Peyer's patch (tissue), 4 donors: Measurements from ENCODE around the gene NKX2-8. TPM values are rescaled to one million over a fixed set of nuclear protein-coding genes. Genes with fewer than 3 reads are reported as not detected.

Experiments
- DNase-seq, 3 donors: peaks; one replicate each; pipeline ENCODE4 v3.0.0-alpha.2; 2017 to 2019
- H3K27ac ChIP-seq, 4 donors: fragments of 200-600 bp; sonication (generic); one replicate each; pipeline ENCODE4 v1.5.1; 2016 to 2019
- H3K27me3 ChIP-seq, 2 donors: fragments of 200-600 bp; sonication (generic); one replicate each; pipeline ENCODE4 v1.5.1; 2019
- H3K36me3 ChIP-seq, 3 donors: fragments of 200-600 bp; sonication (generic); one replicate each; pipeline ENCODE4 v1.5.1; 2016 to 2019
- H3K4me1 ChIP-seq, 4 donors: fragments of 200-600 bp; sonication (generic); one replicate each; pipeline ENCODE4 v1.5.1; 2016 to 2019
- H3K4me3 ChIP-seq, 4 donors: fragments of 200-600 bp; sonication (generic); 1 replicate in 3 of 4; 2 replicates in 1 of 4; pipeline ENCODE4 v1.5.1; 2016 to 2019; ENCODE audit warnings: mild to moderate bottlenecking in 1 of 4
- H3K9me3 ChIP-seq, 4 donors: fragments of 200-600 bp; sonication (generic); one replicate each; pipeline ENCODE4 v1.5.1; 2016 to 2019; ENCODE audit warnings: mild to moderate bottlenecking in 1 of 4
- POLR2A ChIP-seq, 2 donors: fragments of 450-650 bp; IDR thresholded peaks; one replicate each; pipeline ENCODE4 v1.5.1; 2017; ENCODE audit warnings: antibody characterized with exemption in 2 of 2, mild to moderate bottlenecking in 2 of 2, moderate library complexity in 2 of 2
- total RNA-seq, 4 donors: library from RNA; depleted of rRNA; stranded (reverse); fragments of >200 nt; gene quantifications; one replicate each; pipeline ENCODE4 v1.1.0, GENCODE V29; 2016
- TF ChIP-seq, protein P1 (sequence below), 6 experiments: fragments of 450-650 bp in 4 of 6; fragments of 200-600 bp in 2 of 6; sonication (generic) in 1 of 6; IDR thresholded peaks; one replicate each; pipeline ENCODE4 v1.5.1; 2017 to 2019; ENCODE audit warnings: antibody characterized with exemption in 6 of 6, mild to moderate bottlenecking in 3 of 6, moderate library complexity in 1 of 6

The NKX2-8 gene
- total RNA-seq, 4 donors from 2014 or later: not detected

DNA sequence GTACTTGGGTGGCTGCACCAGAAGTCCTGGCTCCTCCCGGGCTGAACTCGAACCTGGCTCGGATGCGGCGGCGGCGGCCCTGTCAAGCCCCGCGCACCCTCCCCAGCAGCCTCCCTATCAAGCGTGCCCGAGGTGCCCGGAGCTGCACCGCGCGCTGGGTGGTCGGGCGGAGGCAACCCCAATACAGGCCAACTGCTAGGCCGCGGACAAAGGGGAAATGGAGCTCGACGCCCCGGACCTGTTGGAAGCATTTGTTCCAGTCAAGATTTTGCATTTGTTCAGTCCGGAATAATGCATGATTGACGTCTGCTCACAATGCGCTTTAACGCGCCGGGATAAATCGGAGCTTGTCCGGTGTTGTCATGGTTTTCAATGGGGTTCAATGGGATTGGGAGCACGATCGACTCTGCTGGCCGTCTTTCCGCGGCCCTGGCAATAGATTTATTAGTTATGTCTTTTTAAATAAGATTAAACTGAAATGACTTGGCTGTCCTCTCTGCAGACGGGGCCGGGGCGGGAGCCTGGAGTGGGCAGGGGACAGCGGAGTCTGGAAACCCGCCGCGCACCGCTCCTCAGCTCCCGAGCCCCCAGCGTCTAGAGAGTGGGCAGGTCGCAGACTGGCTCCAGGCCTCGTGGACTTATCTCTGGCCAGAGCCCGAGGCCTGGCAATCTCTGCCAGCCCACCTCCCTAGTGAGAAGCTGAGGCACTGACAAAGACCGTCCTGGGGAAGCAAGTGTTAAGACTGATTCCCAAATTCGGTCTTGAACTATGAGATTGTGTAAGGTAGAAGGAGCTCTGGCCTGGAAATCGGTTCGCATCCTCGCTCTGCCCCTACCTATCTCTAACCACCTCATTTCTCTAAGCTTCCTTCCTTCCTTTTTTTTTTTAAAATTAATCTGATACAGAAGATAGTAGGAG is 1.7 kb upstream of the NKX2-8 start:
- Histone ChIP-seq H3K27ac (no peak overlapping the region), H3K9me3 (peaks cover 0 to 4% (median 0%) of the 10 kb centered on the region in 4 donors), H3K27me3 (peaks cover 0 to 47% of the 10 kb centered on the region in 2 donors)

DNA sequence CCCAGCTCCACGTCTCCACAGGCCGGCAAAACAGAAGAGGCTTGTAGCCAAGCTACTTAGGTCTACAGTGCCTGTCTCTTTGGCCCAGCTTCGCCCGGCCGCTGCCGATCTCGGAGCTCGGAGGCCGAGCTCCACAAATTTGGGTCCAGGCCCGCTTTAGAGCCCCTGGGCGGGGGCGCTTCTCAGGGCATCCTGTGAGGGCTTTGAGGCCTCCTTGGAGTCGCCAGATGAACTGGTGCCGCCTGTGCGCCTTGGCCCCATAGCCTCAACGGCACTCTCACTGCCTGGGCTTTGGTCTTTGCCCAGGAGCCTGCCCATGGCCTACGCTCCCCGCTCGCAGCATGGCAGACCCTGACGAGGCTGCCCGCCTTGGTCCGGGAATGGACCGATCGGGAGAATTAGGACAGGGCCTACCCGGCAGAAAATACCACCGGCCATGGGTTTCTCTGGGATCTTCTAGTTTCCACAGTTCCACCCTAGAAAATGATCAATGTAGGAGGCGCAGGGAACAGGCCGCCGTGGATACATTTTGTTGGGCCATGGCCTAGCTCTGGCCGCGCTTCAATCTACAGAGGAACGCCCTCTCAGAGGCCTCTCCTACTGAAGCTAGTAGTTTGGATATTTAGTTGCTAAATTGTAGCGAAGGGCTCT is 953 bp upstream of the NKX2-8 start:
- Histone ChIP-seq H3K4me3 (no peak overlapping the region), H3K9me3 (peaks cover 0 to 4% (median 0%) of the 10 kb centered on the region in 4 donors), H3K27me3 (peaks cover 0 to 47% of the 10 kb centered on the region in 2 donors), H3K36me3 (no peaks in the 10 kb centered on the region), H3K4me1 (peaks cover 0 to 27% (median 0%) of the 10 kb centered on the region in 4 donors), H3K27ac (no peak overlapping the region)
- TF ChIP-seq POLR2A (IDR thresholded peaks at IDR 0.05): no peak
- TF ChIP-seq, protein P1, sequence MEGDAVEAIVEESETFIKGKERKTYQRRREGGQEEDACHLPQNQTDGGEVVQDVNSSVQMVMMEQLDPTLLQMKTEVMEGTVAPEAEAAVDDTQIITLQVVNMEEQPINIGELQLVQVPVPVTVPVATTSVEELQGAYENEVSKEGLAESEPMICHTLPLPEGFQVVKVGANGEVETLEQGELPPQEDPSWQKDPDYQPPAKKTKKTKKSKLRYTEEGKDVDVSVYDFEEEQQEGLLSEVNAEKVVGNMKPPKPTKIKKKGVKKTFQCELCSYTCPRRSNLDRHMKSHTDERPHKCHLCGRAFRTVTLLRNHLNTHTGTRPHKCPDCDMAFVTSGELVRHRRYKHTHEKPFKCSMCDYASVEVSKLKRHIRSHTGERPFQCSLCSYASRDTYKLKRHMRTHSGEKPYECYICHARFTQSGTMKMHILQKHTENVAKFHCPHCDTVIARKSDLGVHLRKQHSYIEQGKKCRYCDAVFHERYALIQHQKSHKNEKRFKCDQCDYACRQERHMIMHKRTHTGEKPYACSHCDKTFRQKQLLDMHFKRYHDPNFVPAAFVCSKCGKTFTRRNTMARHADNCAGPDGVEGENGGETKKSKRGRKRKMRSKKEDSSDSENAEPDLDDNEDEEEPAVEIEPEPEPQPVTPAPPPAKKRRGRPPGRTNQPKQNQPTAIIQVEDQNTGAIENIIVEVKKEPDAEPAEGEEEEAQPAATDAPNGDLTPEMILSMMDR (IDR thresholded peaks at IDR 0.05): no peak
- DNase-seq: no peak

More for the DNA sequence above, 1.7 kb upstream of the NKX2-8 start:
- Histone ChIP-seq H3K4me1 (peaks cover 0 to 27% (median 0%) of the 10 kb centered on the region in 4 donors), H3K36me3 (no peaks in the 10 kb centered on the region), H3K4me3 (no peak overlapping the region)
- DNase-seq: no peak
- TF ChIP-seq, protein P1 (IDR thresholded peaks at IDR 0.05): no peak
- TF ChIP-seq POLR2A (IDR thresholded peaks at IDR 0.05): no peak

GRCh38 chr14:36582874-36583241 is 444 bp upstream of the NKX2-8 start:
- DNase-seq: no peak
- Histone ChIP-seq H3K27me3 (peaks cover 0 to 47% of the 10 kb centered on the region in 2 donors), H3K27ac (no peak overlapping the region), H3K4me1 (peaks cover 0 to 27% (median 0%) of the 10 kb centered on the region in 4 donors), H3K36me3 (no peaks in the 10 kb centered on the region), H3K9me3 (peaks cover 0 to 4% (median 0%) of the 10 kb centered on the region in 4 donors), H3K4me3 (no peak overlapping the region)
- TF ChIP-seq POLR2A (IDR thresholded peaks at IDR 0.05): no peak
- TF ChIP-seq, protein P1 (IDR thresholded peaks at IDR 0.05): no peak

DNA sequence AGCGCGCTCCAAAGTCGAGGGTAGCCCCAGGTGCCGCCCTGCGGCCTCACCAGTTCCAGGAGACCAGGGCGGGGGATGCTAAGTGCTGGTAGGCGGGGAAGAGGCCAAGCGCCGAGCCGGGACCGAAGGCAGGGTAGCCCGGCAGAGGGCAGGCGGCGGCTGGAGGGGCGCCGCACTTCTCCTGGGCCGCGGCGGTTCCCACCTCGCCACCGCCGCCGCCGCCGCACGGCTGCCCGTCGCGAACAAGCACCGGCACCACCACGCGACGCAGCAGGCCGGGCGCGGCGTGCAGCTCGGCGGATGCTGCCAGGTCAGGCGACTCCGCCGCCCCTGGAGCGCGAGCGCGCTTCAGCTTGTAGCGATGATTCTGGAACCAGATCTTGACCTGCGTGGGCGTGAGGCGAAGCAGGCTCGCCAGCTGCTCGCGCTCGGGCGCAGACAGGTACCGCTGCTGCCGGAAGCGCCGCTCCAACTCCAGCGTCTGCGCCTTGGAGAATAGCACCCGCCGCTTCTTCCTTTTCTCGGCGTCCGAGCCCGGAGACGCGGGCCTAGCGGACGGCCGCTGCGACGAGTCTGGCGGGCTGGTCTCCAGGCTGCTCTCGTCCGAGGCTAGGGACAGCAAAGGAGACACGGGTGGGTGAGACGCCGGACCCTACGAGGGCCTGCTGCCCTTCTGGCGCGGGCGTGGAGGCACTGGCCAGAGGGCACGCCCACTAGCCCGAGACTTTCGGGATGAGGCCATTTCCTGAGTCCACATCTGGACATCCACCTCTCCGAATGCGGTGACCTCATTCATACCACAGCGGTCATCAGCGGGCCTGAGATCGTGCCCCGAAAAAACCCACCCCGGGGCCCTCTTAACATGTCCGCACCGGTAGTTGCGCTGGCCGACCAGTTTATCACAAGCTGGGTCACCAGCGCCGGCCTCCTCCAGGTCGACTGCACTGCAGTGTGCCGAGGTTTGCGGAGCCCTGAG is 1.3 kb downstream of the NKX2-8 start:
- no peak for DNase-seq
- peak overlapping the region in 3 of 4 donors; percentile 3 to 46 (median 38) for H3K4me3 ChIP-seq
- no peaks in the 10 kb centered on the region for H3K36me3 ChIP-seq
- H3K27ac ChIP-seq: no peak overlapping the region
- TF ChIP-seq, protein P1 (IDR thresholded peaks at IDR 0.05): no peak
- no peak for TF ChIP-seq POLR2A (IDR thresholded peaks at IDR 0.05)
- H3K27me3 ChIP-seq: peaks cover 0 to 47% of the 10 kb centered on the region in 2 donors
- H3K4me1 ChIP-seq: peaks cover 0 to 27% (median 0%) of the 10 kb centered on the region in 4 donors
- H3K9me3 ChIP-seq: peaks cover 0 to 4% (median 0%) of the 10 kb centered on the region in 4 donors
